IMR-90 (cell line): ENCODE data around the gene ZNF644. TPM values are rescaled to one million over a fixed set of nuclear protein-coding genes. Genes with fewer than 3 reads are reported as not detected.

Experiments used
- ATAC-seq: fragments of 200-7000 bp; cut with Tn5 transposase; 2 replicates; pipeline ENCODE4 v1.9.1; 2020; ENCODE audit warnings: low read depth, mild to moderate bottlenecking, moderate library complexity
- BruUV-seq: library from RNA; stranded (reverse); fragments of 400-500 nt; replicated peaks from 2 replicates; lab custom pipeline; 2021; lab: Mats Ljungman, UMichigan
- CTCF ChIA-PET: fragments of 300-600 bp; formaldehyde crosslinking; extraction: SDS; loops from one replicate; lab custom pipeline; 2021; ENCODE audit warnings: antibody characterized with exemption; lab: Yijun Ruan, JAX
- POLR2A ChIA-PET: fragments of 300-600 bp; sonication (Branson Sonifier 250); formaldehyde crosslinking; loops from one replicate; lab custom pipeline; 2022; ENCODE audit warnings: antibody characterized with exemption; ENCODE audit not compliant: unreplicated experiment; lab: Charles Lee
- DNase-seq: peaks from one replicate; pipeline ENCODE4 v3.0.0; 2013
- H2AFZ ChIP-seq: replicated peaks from 2 replicates; pipeline ENCODE3; 2013; ENCODE audit warnings: low read length, mild to moderate bottlenecking; ENCODE audit not compliant: poor library complexity
- H2AK5ac ChIP-seq: 2 replicates; pipeline ENCODE4 v1.6.1; 2013; ENCODE audit warnings: low read depth, low read length, inconsistent platforms
- H2AK9ac ChIP-seq: replicated peaks from 2 replicates; pipeline ENCODE3; 2013; ENCODE audit warnings: mild to moderate bottlenecking, low read depth, low read length, moderate library complexity; ENCODE audit not compliant: poor library complexity
- H2BK120ac ChIP-seq: 2 replicates; pipeline ENCODE4 v1.6.1; 2013; ENCODE audit warnings: low read depth, low read length, inconsistent platforms
- H2BK15ac ChIP-seq: 3 replicates; pipeline ENCODE4 v1.6.1; 2013; ENCODE audit warnings: low read depth, low read length, inconsistent platforms
- H2BK20ac ChIP-seq: 2 replicates; pipeline ENCODE4 v1.6.1; 2013; ENCODE audit warnings: low read depth, mild to moderate bottlenecking, inconsistent platforms, low read length, moderate library complexity
- H2BK5ac ChIP-seq: 2 replicates; pipeline ENCODE4 v1.6.1; 2013; ENCODE audit warnings: mild to moderate bottlenecking, low read depth, low read length, inconsistent platforms; ENCODE audit not compliant: poor library complexity, severe bottlenecking
- H3K14ac ChIP-seq: replicated peaks from 2 replicates; pipeline ENCODE4 v1.6.1; 2013; ENCODE audit warnings: low read depth, low read length, inconsistent platforms
- H3K18ac ChIP-seq: 2 replicates; pipeline ENCODE4 v1.6.1; 2013; ENCODE audit warnings: low read depth, low read length, control low read depth
- H3K23ac ChIP-seq: 2 replicates; pipeline ENCODE4 v1.6.1; 2013; ENCODE audit warnings: low read depth, low read length, inconsistent platforms
- H3K27ac ChIP-seq: 2 replicates; pipeline ENCODE4 v1.5.1; 2013; ENCODE audit warnings: mild to moderate bottlenecking, control low read depth, low read length; ENCODE audit not compliant: insufficient read depth
- H3K27me3 ChIP-seq: 2 replicates; pipeline ENCODE4 v1.6.1; 2013; ENCODE audit warnings: low read length; ENCODE audit not compliant: control insufficient read depth, insufficient read depth
- H3K36me3 ChIP-seq: 2 replicates; pipeline ENCODE4 v1.6.1; 2013; ENCODE audit warnings: low read length, mixed read lengths; ENCODE audit not compliant: control insufficient read depth, insufficient read depth
- H3K4ac ChIP-seq: 2 replicates; pipeline ENCODE4 v1.6.1; 2013; ENCODE audit warnings: low read depth, low read length, inconsistent platforms
- H3K4me1 ChIP-seq: 2 replicates; pipeline ENCODE4 v1.6.1; 2013; ENCODE audit warnings: low read length, mixed read lengths; ENCODE audit not compliant: control insufficient read depth, insufficient read depth
- H3K4me2 ChIP-seq: 2 replicates; pipeline ENCODE4 v1.6.1; 2013; ENCODE audit warnings: low read depth, mild to moderate bottlenecking, control low read depth, low read length, moderate library complexity
- H3K4me3 ChIP-seq: 2 replicates; pipeline ENCODE4 v1.5.1; 2013; ENCODE audit warnings: low read depth, mild to moderate bottlenecking, control low read depth, low read length, moderate library complexity; ENCODE audit not compliant: insufficient read depth
- H3K56ac ChIP-seq: 2 replicates; pipeline ENCODE4 v1.6.1; 2013; ENCODE audit warnings: low read length, inconsistent platforms; ENCODE audit not compliant: insufficient read depth; ENCODE audit errors: extremely low read depth
- H3K79me1 ChIP-seq, 2 experiments: 2 replicates each; pipeline ENCODE4 v1.6.1; 2013; ENCODE audit warnings: low read length in 2 of 2, inconsistent platforms in 1 of 2, low read depth in 1 of 2
- H3K9ac ChIP-seq: 2 replicates; pipeline ENCODE4 v1.6.1; 2013; ENCODE audit warnings: low read depth, low read length, control low read depth
- H3K9me1 ChIP-seq: 2 replicates; pipeline ENCODE4 v1.6.1; 2013; ENCODE audit warnings: low read length, inconsistent platforms; ENCODE audit not compliant: insufficient read depth
- H3K9me3 ChIP-seq: 2 replicates; pipeline ENCODE4 v1.6.1; 2013; ENCODE audit warnings: low read length; ENCODE audit not compliant: control insufficient read depth, insufficient read depth
- H4K20me1 ChIP-seq: 2 replicates; pipeline ENCODE4 v1.6.1; 2013; ENCODE audit warnings: low read length, inconsistent platforms; ENCODE audit not compliant: insufficient read depth
- H4K5ac ChIP-seq: 2 replicates; pipeline ENCODE4 v1.6.1; 2013; ENCODE audit warnings: mild to moderate bottlenecking, low read depth, low read length, control low read depth
- H4K8ac ChIP-seq, 2 experiments: 2 replicates each; pipeline ENCODE4 v1.6.1; 2013; ENCODE audit warnings: low read depth in 2 of 2, low read length in 2 of 2, control low read depth in 1 of 2, inconsistent platforms in 1 of 2
- H4K91ac ChIP-seq: 2 replicates; pipeline ENCODE4 v1.6.1; 2013; ENCODE audit warnings: low read depth, low read length, inconsistent platforms; ENCODE audit not compliant: insufficient read depth
- CEBPB ChIP-seq: IDR thresholded peaks from 2 replicates; pipeline ENCODE4 v1.6.1; 2012; ENCODE audit warnings: low read depth, low read length, improper control_type of control experiment
- CTCF ChIP-seq: conservative IDR thresholded peaks from 2 replicates; pipeline ENCODE4 v1.5.1; 2012; ENCODE audit warnings: mild to moderate bottlenecking, low read depth, low read length, improper control_type of control experiment
- ELK1 ChIP-seq: fragments of 150-350 bp; IDR thresholded peaks from 2 replicates; pipeline ENCODE4 v1.6.1; 2016; ENCODE audit warnings: low read depth, mild to moderate bottlenecking, low read length, moderate library complexity, borderline replicate concordance
- FOS ChIP-seq: fragments of 150-350 bp; IDR thresholded peaks from 2 replicates; pipeline ENCODE4 v1.6.1; 2016; ENCODE audit warnings: low read depth, low read length
- MAFK ChIP-seq: IDR thresholded peaks from 2 replicates; pipeline ENCODE4 v1.6.1; 2012; ENCODE audit warnings: low read depth, low read length, improper control_type of control experiment
- POLR2A ChIP-seq: IDR thresholded peaks from 2 replicates; pipeline ENCODE4 v1.6.1; 2012; ENCODE audit warnings: mild to moderate bottlenecking, low read depth, low read length
- RAD21 ChIP-seq: IDR thresholded peaks from 2 replicates; pipeline ENCODE4 v1.6.1; 2012; ENCODE audit warnings: low read length, improper control_type of control experiment
- RFX5 ChIP-seq: IDR thresholded peaks from 2 replicates; pipeline ENCODE4 v1.8.0; 2012; ENCODE audit warnings: low read depth, mild to moderate bottlenecking, low read length, moderate library complexity
- SMC3 ChIP-seq: fragments of 150-350 bp; IDR thresholded peaks from 2 replicates; pipeline ENCODE4 v1.6.1; 2016; ENCODE audit warnings: low read depth, mild to moderate bottlenecking, antibody characterized with exemption, low read length, moderate library complexity
- WGBS, 2 experiments: methylation state at CpG; one replicate each; pipeline versions ENCODE4 v1.1.5 to v1.1.7; 2013; ENCODE audit warnings: missing lambda C conversion rate in 2 of 2; ENCODE audit not compliant: insufficient read length in 1 of 2; ENCODE audit errors: extremely low coverage in 2 of 2; 5-methylcytosine and 5-hydroxymethylcytosine counted together
- dilution Hi-C: fragments of 300-500 bp; cut with HindIII; formaldehyde crosslinking; loops from one replicate; pipeline ENCODE4 v1.14.3; 2018; ENCODE audit warnings: low sequenced_read_pairs; ENCODE audit not compliant: unreplicated experiment
- in situ Hi-C: fragments of 300-500 bp; cut with MboI; formaldehyde crosslinking; loops from 3 replicates; pipeline ENCODE4 v1.14.3; 2019; ENCODE audit warnings: low sequenced_read_pairs, inconsistent platforms, mixed read lengths
- intact Hi-C: fragments of 100-400 bp; cut with micrococcal nuclease; formaldehyde crosslinking; loops from 2 replicates; pipeline ENCODE4 v1.10.0; 2022
- polyA plus RNA-seq, 3 experiments: library from polyadenylated mRNA; depleted of rRNA; stranded (reverse); fragments of >200 nt; gene quantifications; 2 replicates each; pipeline ENCODE4 v1.2.3, GENCODE V29; 2012; ENCODE audit warnings: low replicate concordance in 1 of 3
- total RNA-seq: library from RNA; depleted of rRNA; stranded (reverse); fragments of >200 nt; gene quantifications from 2 replicates; pipeline ENCODE4 v1.2.3, GENCODE V29; 2012

Gene ZNF644
- total and polyA plus RNA-seq, 2 of the 4 experiments (the other 2 are of a cell fraction) = 9.0 to 45.3 TPM

- Histone ChIP-seq H3K36me3 (0 out of 2 replicates have a peak, but pooled peaks cover 1% of the 10 kb centered on the region), H2BK15ac (no peak overlapping the region), H3K4me1 (peaks cover 2% of the 10 kb centered on the region; the same call in 1 of the 2 replicates), H3K4me3 (no peak overlapping the region), H3K14ac (no peak overlapping the region), H2BK5ac (no peak overlapping the region), H3K9ac (no peak overlapping the region), H4K5ac (no peak overlapping the region), H3K9me1 (no peaks in the 10 kb centered on the region), H4K91ac (no peak overlapping the region), H2BK20ac (no peak overlapping the region), H3K27me3 (no peaks in the 10 kb centered on the region), H4K8ac (no peak overlapping the region), H3K27ac (no peak overlapping the region), H2BK120ac (no peak overlapping the region), H3K4me2 (no peak overlapping the region), H3K79me1 (peaks cover 17 to 42% of the 10 kb centered on the region in 2 experiments), H3K18ac (no peak overlapping the region), H2AFZ (no peak overlapping the region), H3K4ac (no peak overlapping the region), H3K23ac (no peak overlapping the region), H3K56ac (no peak overlapping the region), H3K9me3 (no peaks in the 10 kb centered on the region), H2AK5ac (no peak overlapping the region), H4K20me1 (peaks cover 22% of the 10 kb centered on the region; the same call in 1 of the 2 replicates), H2AK9ac (no peak overlapping the region)
- TF ChIP-seq FOS (no peak), RAD21 (no peak), SMC3 (no peak), CTCF (no peak), MAFK (no peak), ELK1 (no peak), RFX5 (no peak), CEBPB (no peak), POLR2A (no peak)
- no CpG with 5 or more reads among the region's 1 CpG for WGBS, 2 experiments
- ChIA-PET POLR2A (no interaction called here), CTCF (no interaction called here)
- in situ Hi-C loops (no loop called here), intact Hi-C loops (no loop called here), dilution Hi-C loops (no loop called here)
- DNase-seq (no peak), ATAC-seq (no peak)
- BruUV-seq = no TSS peak
These were observed 75.2 kb downstream of the ZNF644 start for GRCh38 chr1:90946630-90947029.
